HEK293 (cell line): ENCODE measurements around the gene CAMK2G.

Experiments used
- AEBP2 ChIP-seq: fragments of 450-650 bp; formaldehyde crosslinking; IDR thresholded peaks from 2 replicates; pipeline ENCODE4 v1.5.1; 2016; ENCODE audit warnings: missing biosample characterization, missing genetic modification characterization, borderline replicate concordance
- BCL11B ChIP-seq: fragments of 450-650 bp; formaldehyde crosslinking; IDR thresholded peaks from 2 replicates; pipeline ENCODE4 v1.5.1; 2016; ENCODE audit warnings: low read depth, missing biosample characterization, missing genetic modification characterization
- HIC1 ChIP-seq: fragments of 450-650 bp; formaldehyde crosslinking; IDR thresholded peaks from 2 replicates; pipeline ENCODE4 v1.5.1; 2016; ENCODE audit warnings: missing biosample characterization, missing genetic modification characterization
- INSM2 ChIP-seq: fragments of 450-650 bp; formaldehyde crosslinking; IDR thresholded peaks from 2 replicates; pipeline ENCODE4 v1.5.1; 2016; ENCODE audit warnings: missing biosample characterization, missing genetic modification characterization
- KLF8 ChIP-seq: fragments of 450-650 bp; formaldehyde crosslinking; IDR thresholded peaks from 2 replicates; pipeline ENCODE4 v1.5.1; 2016; ENCODE audit warnings: missing biosample characterization, missing genetic modification characterization
- MEIS1 ChIP-seq: sonication (generic); formaldehyde crosslinking; IDR thresholded peaks from 2 replicates; pipeline ENCODE4 v1.8.1; 2022; ENCODE audit warnings: missing genetic modification reagents, mild to moderate bottlenecking, borderline replicate concordance
- SALL2 ChIP-seq: fragments of 450-650 bp; formaldehyde crosslinking; IDR thresholded peaks from 2 replicates; pipeline ENCODE4 v1.5.0; 2017; ENCODE audit warnings: missing biosample characterization, mild to moderate bottlenecking, missing genetic modification characterization, borderline replicate concordance
- TCF7L2 ChIP-seq: IDR thresholded peaks from 2 replicates; pipeline ENCODE4 v1.6.1; 2011; ENCODE audit warnings: low read depth, mild to moderate bottlenecking, inconsistent platforms, low read length, moderate library complexity, borderline replicate concordance
- ZBTB10 ChIP-seq: fragments of 450-650 bp; formaldehyde crosslinking; IDR thresholded peaks from 2 replicates; pipeline ENCODE4 v1.5.1; 2016; ENCODE audit warnings: missing biosample characterization, missing genetic modification characterization
- ZBTB44 ChIP-seq: fragments of 450-650 bp; IDR thresholded peaks from 2 replicates; pipeline ENCODE4 v1.5.1; 2018; ENCODE audit warnings: missing biosample characterization, mild to moderate bottlenecking, missing genetic modification characterization
- ZBTB48 ChIP-seq: fragments of 450-650 bp; formaldehyde crosslinking; IDR thresholded peaks from 2 replicates; pipeline ENCODE4 v1.5.1; 2016; ENCODE audit warnings: missing biosample characterization, missing genetic modification characterization
- ZFHX2 ChIP-seq: fragments of 450-650 bp; formaldehyde crosslinking; conservative IDR thresholded peaks from 2 replicates; pipeline ENCODE4 v1.5.1; 2016; ENCODE audit warnings: missing biosample characterization, missing genetic modification characterization
- ZFP41 ChIP-seq: fragments of 450-650 bp; formaldehyde crosslinking; IDR thresholded peaks from 2 replicates; pipeline ENCODE4 v1.5.1; 2016; ENCODE audit warnings: missing biosample characterization, missing genetic modification characterization, borderline replicate concordance
- ZNF133 ChIP-seq: fragments of 450-650 bp; formaldehyde crosslinking; IDR thresholded peaks from 2 replicates; pipeline ENCODE4 v1.5.1; 2016; ENCODE audit warnings: missing biosample characterization, missing genetic modification characterization
- ZNF155 ChIP-seq: fragments of 450-650 bp; formaldehyde crosslinking; IDR thresholded peaks from 2 replicates; pipeline ENCODE4 v1.5.1; 2016; ENCODE audit warnings: missing biosample characterization, missing genetic modification characterization
- ZNF174 ChIP-seq: fragments of 450-650 bp; formaldehyde crosslinking; IDR thresholded peaks from 2 replicates; pipeline ENCODE4 v1.5.0; 2017; ENCODE audit warnings: missing biosample characterization, mild to moderate bottlenecking, missing genetic modification characterization
- ZNF302 ChIP-seq: fragments of 450-650 bp; formaldehyde crosslinking; IDR thresholded peaks from 2 replicates; pipeline ENCODE4 v1.5.1; 2016; ENCODE audit warnings: missing biosample characterization, missing genetic modification characterization, low read depth
- ZNF324 ChIP-seq: fragments of 450-650 bp; formaldehyde crosslinking; IDR thresholded peaks from 2 replicates; pipeline ENCODE4 v1.5.1; 2016; ENCODE audit warnings: missing biosample characterization, missing genetic modification characterization
- ZNF391 ChIP-seq: fragments of 450-650 bp; formaldehyde crosslinking; IDR thresholded peaks from 2 replicates; pipeline ENCODE4 v1.5.1; 2016; ENCODE audit warnings: low read depth, missing biosample characterization, missing genetic modification characterization, borderline replicate concordance
- ZNF514 ChIP-seq: fragments of 450-650 bp; formaldehyde crosslinking; IDR thresholded peaks from 2 replicates; pipeline ENCODE4 v1.5.1; 2016; ENCODE audit warnings: missing biosample characterization, missing genetic modification characterization
- ZNF530 ChIP-seq: fragments of 450-650 bp; formaldehyde crosslinking; IDR thresholded peaks from 2 replicates; pipeline ENCODE4 v1.5.1; 2016; ENCODE audit warnings: low read depth, missing biosample characterization, missing genetic modification characterization
- ZNF580 ChIP-seq: fragments of 450-650 bp; formaldehyde crosslinking; IDR thresholded peaks from 2 replicates; pipeline ENCODE4 v1.5.1; 2016; ENCODE audit warnings: missing biosample characterization, missing genetic modification characterization
- ZNF747 ChIP-seq: fragments of 450-650 bp; formaldehyde crosslinking; IDR thresholded peaks from 2 replicates; pipeline ENCODE4 v1.5.1; 2016; ENCODE audit warnings: missing biosample characterization, missing genetic modification characterization
- ZNF785 ChIP-seq: fragments of 450-650 bp; formaldehyde crosslinking; IDR thresholded peaks from 2 replicates; pipeline ENCODE4 v1.5.1; 2016; ENCODE audit warnings: missing biosample characterization, missing genetic modification characterization
- ZNF837 ChIP-seq: fragments of 450-650 bp; formaldehyde crosslinking; IDR thresholded peaks from 2 replicates; pipeline ENCODE4 v1.5.1; 2016; ENCODE audit warnings: missing biosample characterization, missing genetic modification characterization
- ZSCAN16 ChIP-seq: fragments of 450-650 bp; formaldehyde crosslinking; IDR thresholded peaks from 2 replicates; pipeline ENCODE4 v1.5.1; 2016; ENCODE audit warnings: missing biosample characterization, missing genetic modification characterization
- ZSCAN5A ChIP-seq: fragments of 450-650 bp; formaldehyde crosslinking; IDR thresholded peaks from 2 replicates; pipeline ENCODE4 v1.5.1; 2016; ENCODE audit warnings: missing biosample characterization, missing genetic modification characterization
- ZXDB ChIP-seq: fragments of 450-650 bp; formaldehyde crosslinking; IDR thresholded peaks from 2 replicates; pipeline ENCODE4 v1.5.1; 2016; ENCODE audit warnings: missing biosample characterization, missing genetic modification characterization

Gene CAMK2G

GRCh38 chr10:73879296-73880173 lies 5.2 kb upstream of the CAMK2G start (continued):
- 0 out of 2 replicates have a peak, but pooled peaks have one; percentile 45 for TF ChIP-seq ZNF580 (tag by site-specific recombination)
- TF ChIP-seq ZFP41 (tag by site-specific recombination): no peak
- peak; percentile 54; the same call in 1 of the 2 replicates for TF ChIP-seq ZXDB (tag by site-specific recombination)
- TF ChIP-seq ZFHX2: no peak; the same call in 1 of the 2 replicates
- peak; percentile 96 for TF ChIP-seq ZBTB10 (tag by site-specific recombination)
- TF ChIP-seq AEBP2: no peak
- TF ChIP-seq ZNF324: peak; percentile 93
- TF ChIP-seq ZNF155 (tag by site-specific recombination): no peak
- TF ChIP-seq SALL2 (tag by site-specific recombination): no peak
- TF ChIP-seq ZNF302: no peak
- TF ChIP-seq HIC1 (tag by site-specific recombination): peak; percentile 37; the same call in 1 of the 2 replicates
- no peak for TF ChIP-seq ZNF530 (tag by site-specific recombination)
- no peak for TF ChIP-seq TCF7L2
- peak; percentile 46; the same call in 1 of the 2 replicates for TF ChIP-seq ZBTB48 (tag by site-specific recombination)
- peak; percentile 88; the same call in 1 of the 2 replicates for TF ChIP-seq ZNF391
- no peak for TF ChIP-seq BCL11B (tag by site-specific recombination)
- TF ChIP-seq ZSCAN16 (tag by site-specific recombination): no peak
- peak; percentile 76 for TF ChIP-seq KLF8
- no peak for TF ChIP-seq ZBTB44
- no peak for TF ChIP-seq ZNF174 (tag by site-specific recombination)
- TF ChIP-seq MEIS1 (CRISPR knock-in tag): no peak
- TF ChIP-seq ZNF747 (tag by site-specific recombination): no peak
- TF ChIP-seq ZSCAN5A (tag by site-specific recombination): no peak
- TF ChIP-seq INSM2 (tag by site-specific recombination): peak; percentile 71; the same call in 1 of the 2 replicates
- TF ChIP-seq ZNF785 (tag by site-specific recombination): no peak
- TF ChIP-seq ZNF514 (tag by site-specific recombination): no peak
- no peak for TF ChIP-seq ZNF133 (tag by site-specific recombination)
- TF ChIP-seq ZNF837 (tag by site-specific recombination): no peak
